ENCODE data around the gene PNPLA1.
"Not testable (repeated sequence)": the region's sequence is repeated elsewhere in the genome, so short reads cannot be mapped to it uniquely, and the experiment has no call there.

PNPLA1 gene

GRCh38 chr6:36337814-36338213 lies 68.0 kb downstream of the PNPLA1 start:
- DNase-seq: no peak

- not testable (repeated sequence) for DNase-seq
Observed at GRCh38 chr6:36338223-36338622, 68.4 kb downstream of the PNPLA1 start.

GRCh38 chr6:36339146-36339545 lies 69.3 kb downstream of the PNPLA1 start:
- no peak for DNase-seq

GRCh38 chr6:36340306-36340617 lies 70.4 kb downstream of the PNPLA1 start:
- no peak for DNase-seq

- DNase-seq: peak; percentile 17
Observed at GRCh38 chr6:36340618-36341454, 71.0 kb downstream of the PNPLA1 start.

GRCh38 chr6:36343109-36343680 lies 73.3 kb downstream of the PNPLA1 start:
- no peak for DNase-seq

GRCh38 chr6:36345681-36346466 lies 76.0 kb downstream of the PNPLA1 start:
- DNase-seq: no peak

- no peak for DNase-seq
Observed at GRCh38 chr6:36346486-36347273, 76.8 kb downstream of the PNPLA1 start.

- no peak for DNase-seq
Observed at GRCh38 chr6:36347621-36348020, 77.8 kb downstream of the PNPLA1 start.

GRCh38 chr6:36349240-36349639 lies 79.4 kb downstream of the PNPLA1 start:
- no peak for DNase-seq

GRCh38 chr6:36350082-36350481 lies 80.2 kb downstream of the PNPLA1 start:
- DNase-seq: no peak

- DNase-seq: no peak
Observed at GRCh38 chr6:36350681-36351571, 81.1 kb downstream of the PNPLA1 start.

GRCh38 chr6:36352477-36353157 lies 82.8 kb downstream of the PNPLA1 start:
- DNase-seq: no peak

GRCh38 chr6:36353411-36353915 lies 83.6 kb downstream of the PNPLA1 start:
- no peak for DNase-seq

GRCh38 chr6:36355819-36356218 lies 86.0 kb downstream of the PNPLA1 start:
- DNase-seq: no peak

- no peak for DNase-seq
Observed at GRCh38 chr6:36357872-36358225, 88.0 kb downstream of the PNPLA1 start.
